Activated CD8-positive, alpha-beta T cell treated with anti-CD3 and anti-CD28 coated beads, Interleukin-2, amount 10 ng/mL, durations not matched to agents 7 days and 5 days (primary cell): ENCODE results near the gene ELMO1. TPM values are rescaled to one million over a fixed set of nuclear protein-coding genes. Genes with fewer than 3 reads are reported as not detected.

Experiments used
- ATAC-seq: fragments of 150-1000 bp; cut with Tn5 transposase; one replicate; pipeline ENCODE4 v1.10.0; 2021; ENCODE audit warnings: moderate library complexity
- CTCF ChIA-PET: fragments of 350-600 bp; sonication (Branson Sonifier 250); formaldehyde crosslinking; loops from one replicate; lab custom pipeline; 2021; ENCODE audit warnings: antibody characterized with exemption; lab: Charles Lee
- POLR2A ChIA-PET: fragments of 350-600 bp; sonication (Branson Sonifier 250); formaldehyde crosslinking; loops from one replicate; lab custom pipeline; 2021; ENCODE audit warnings: antibody characterized with exemption; lab: Charles Lee
- DNase-seq: peaks from one replicate; pipeline ENCODE4 v3.0.0-alpha.2; 2020
- H3K27ac Mint-ChIP-seq: one replicate; pipeline ENCODE4 v1.8.0; 2021; ENCODE audit warnings: mild to moderate bottlenecking, mixed read lengths
- H3K27me3 Mint-ChIP-seq: one replicate; pipeline ENCODE4 v1.8.0; 2021; ENCODE audit warnings: low read depth, mixed read lengths
- H3K36me3 Mint-ChIP-seq: one replicate; pipeline ENCODE4 v1.8.0; 2021; ENCODE audit warnings: low read depth, mixed read lengths
- H3K4me1 Mint-ChIP-seq: one replicate; pipeline ENCODE4 v1.8.0; 2021; ENCODE audit warnings: low read depth, mixed read lengths
- H3K4me3 Mint-ChIP-seq: one replicate; pipeline ENCODE4 v1.8.0; 2021; ENCODE audit warnings: mild to moderate bottlenecking, mixed read lengths
- H3K9me3 Mint-ChIP-seq: one replicate; pipeline ENCODE4 v1.8.0; 2022; ENCODE audit warnings: mixed read lengths; ENCODE audit not compliant: insufficient read depth
- total RNA-seq, 2 experiments: library from RNA; stranded (reverse); gene quantifications; one replicate each; pipeline ENCODE4 v1.2.3, GENCODE V29; 2021

ELMO1 gene, protein sequence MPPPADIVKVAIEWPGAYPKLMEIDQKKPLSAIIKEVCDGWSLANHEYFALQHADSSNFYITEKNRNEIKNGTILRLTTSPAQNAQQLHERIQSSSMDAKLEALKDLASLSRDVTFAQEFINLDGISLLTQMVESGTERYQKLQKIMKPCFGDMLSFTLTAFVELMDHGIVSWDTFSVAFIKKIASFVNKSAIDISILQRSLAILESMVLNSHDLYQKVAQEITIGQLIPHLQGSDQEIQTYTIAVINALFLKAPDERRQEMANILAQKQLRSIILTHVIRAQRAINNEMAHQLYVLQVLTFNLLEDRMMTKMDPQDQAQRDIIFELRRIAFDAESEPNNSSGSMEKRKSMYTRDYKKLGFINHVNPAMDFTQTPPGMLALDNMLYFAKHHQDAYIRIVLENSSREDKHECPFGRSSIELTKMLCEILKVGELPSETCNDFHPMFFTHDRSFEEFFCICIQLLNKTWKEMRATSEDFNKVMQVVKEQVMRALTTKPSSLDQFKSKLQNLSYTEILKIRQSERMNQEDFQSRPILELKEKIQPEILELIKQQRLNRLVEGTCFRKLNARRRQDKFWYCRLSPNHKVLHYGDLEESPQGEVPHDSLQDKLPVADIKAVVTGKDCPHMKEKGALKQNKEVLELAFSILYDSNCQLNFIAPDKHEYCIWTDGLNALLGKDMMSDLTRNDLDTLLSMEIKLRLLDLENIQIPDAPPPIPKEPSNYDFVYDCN
- 10 to 100 TPM; 64.0 to 68.5 TPM for total RNA-seq

- CTCF ChIA-PET = interaction anchor here (0.7 to 3.6 kb wide), 21 partner anchors 9 to 244 kb away, joined by 3 to 28 read pairs (median 5); no protein-coding TSS in a partner anchor
- POLR2A ChIA-PET = interaction anchor here (0.6 to 3.3 kb wide), 10 partner anchors 9 to 667 kb away, joined by 3 to 22 read pairs (median 3); no protein-coding TSS in a partner anchor
- ATAC-seq (peak; percentile 93), DNase-seq (peak; percentile 89)
- peak within 1 kb of the TSS; percentile 90 for H3K27ac Mint-ChIP-seq
- peaks cover 7% of the 10 kb centered on the region for H3K36me3 Mint-ChIP-seq
- peaks cover 3% of the 10 kb centered on the region for H3K27me3 Mint-ChIP-seq
- H3K4me1 Mint-ChIP-seq = peaks cover 51% of the 10 kb centered on the region
- H3K4me3 Mint-ChIP-seq = peak within 1 kb of the TSS; percentile 87
- H3K9me3 Mint-ChIP-seq = no peaks in the 10 kb centered on the region
These were observed at the start of gene ELMO1 for GRCh38 chr7:37448636-37449361. Gene ELMO1 (minus strand): TSS chr7:37448864. CDS start chr7:37342690, 106,174 bp downstream.

DNA sequence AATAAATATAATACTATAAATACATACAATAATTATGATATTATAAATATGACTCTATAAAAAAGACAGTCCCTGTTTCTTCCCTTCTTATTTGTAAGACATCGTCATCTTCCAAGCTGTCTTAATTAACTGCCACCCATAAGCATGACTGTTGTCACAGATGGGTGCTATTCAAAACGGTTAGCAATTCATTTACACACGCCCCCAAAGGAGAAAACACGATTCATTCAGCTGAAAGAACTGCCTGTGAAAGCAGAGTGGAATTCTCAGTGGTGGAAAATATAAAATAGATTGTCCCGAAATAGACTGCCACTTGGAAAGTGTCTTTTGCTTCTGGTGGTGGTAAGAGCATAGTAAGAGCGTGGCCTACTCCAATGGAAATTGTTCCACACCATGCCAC lies 48.9 kb upstream of the ELMO1 start:
- no peak overlapping the region for H3K27ac Mint-ChIP-seq
- CTCF ChIA-PET = interaction anchor here (0.9 to 1.2 kb wide), 2 partner anchors 143 to 144 kb away, joined by 3 to 5 read pairs; no protein-coding TSS in a partner anchor
- no peaks in the 10 kb centered on the region for H3K9me3 Mint-ChIP-seq
- no peaks in the 10 kb centered on the region for H3K36me3 Mint-ChIP-seq
- no peak for ATAC-seq
- H3K27me3 Mint-ChIP-seq = peaks cover 4% of the 10 kb centered on the region
- no peak overlapping the region for H3K4me3 Mint-ChIP-seq
- DNase-seq = no peak
- H3K4me1 Mint-ChIP-seq = peaks cover 5% of the 10 kb centered on the region
- POLR2A ChIA-PET = no interaction called here

DNA sequence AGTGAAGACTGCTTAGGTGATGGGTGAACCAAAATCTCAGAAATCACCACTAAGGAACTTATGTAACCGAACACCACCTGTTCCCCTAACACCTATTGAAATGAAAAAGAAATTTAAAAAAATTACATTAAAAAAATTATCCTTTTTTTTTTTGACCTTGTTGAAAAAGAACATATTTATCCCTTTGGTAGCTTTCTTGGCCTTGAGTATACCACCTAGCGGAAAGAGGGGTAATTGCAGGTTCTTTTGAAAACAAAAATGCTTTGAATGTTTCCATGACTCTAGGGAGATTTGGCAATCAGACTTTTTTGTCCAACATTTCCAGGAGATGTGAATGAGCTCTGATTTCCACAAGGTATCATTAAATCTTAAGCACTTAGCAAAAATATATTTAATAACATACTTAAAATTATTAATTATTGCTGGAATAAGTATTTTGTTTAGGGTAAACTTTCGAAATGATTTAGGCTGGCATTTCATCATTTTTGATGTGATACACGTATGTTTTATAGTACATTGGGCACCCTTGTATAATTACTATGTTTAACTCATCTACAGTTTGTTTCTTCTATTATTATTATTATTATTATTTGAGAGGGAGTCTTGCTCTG lies 47.0 kb upstream of the ELMO1 start:
- POLR2A ChIA-PET = interaction anchor here (0.5 to 1.1 kb wide), 2 partner anchors 47 to 83 kb away, joined by 3 to 4 read pairs; partner anchors contain the start of gene ELMO1
- Mint-ChIP-seq H3K27me3 (no peaks in the 10 kb centered on the region), H3K36me3 (no peaks in the 10 kb centered on the region), H3K9me3 (no peaks in the 10 kb centered on the region), H3K4me3 (no peak overlapping the region), H3K27ac (no peak overlapping the region), H3K4me1 (peaks cover 5% of the 10 kb centered on the region)
- CTCF ChIA-PET = interaction anchor here (0.9 to 3.0 kb wide), 21 partner anchors 9 to 408 kb away, joined by 3 to 31 read pairs (median 4); no protein-coding TSS in a partner anchor
- DNase-seq = no peak
- no peak for ATAC-seq

GRCh38 chr7:37494926-37495325 lies 46.3 kb upstream of the ELMO1 start:
- Mint-ChIP-seq H3K27me3 (peaks cover 3% of the 10 kb centered on the region), H3K4me3 (no peak overlapping the region), H3K4me1 (peaks cover 5% of the 10 kb centered on the region), H3K9me3 (no peaks in the 10 kb centered on the region), H3K36me3 (no peaks in the 10 kb centered on the region), H3K27ac (no peak overlapping the region)
- CTCF ChIA-PET = interaction anchor here (0.9 to 3.0 kb wide), 21 partner anchors 9 to 408 kb away, joined by 3 to 31 read pairs (median 4); no protein-coding TSS in a partner anchor
- ATAC-seq (no peak), DNase-seq (no peak)
- POLR2A ChIA-PET = interaction anchor here (0.5 to 1.1 kb wide), 2 partner anchors 46 to 82 kb away, joined by 3 to 4 read pairs; partner anchors contain the start of gene ELMO1

DNA sequence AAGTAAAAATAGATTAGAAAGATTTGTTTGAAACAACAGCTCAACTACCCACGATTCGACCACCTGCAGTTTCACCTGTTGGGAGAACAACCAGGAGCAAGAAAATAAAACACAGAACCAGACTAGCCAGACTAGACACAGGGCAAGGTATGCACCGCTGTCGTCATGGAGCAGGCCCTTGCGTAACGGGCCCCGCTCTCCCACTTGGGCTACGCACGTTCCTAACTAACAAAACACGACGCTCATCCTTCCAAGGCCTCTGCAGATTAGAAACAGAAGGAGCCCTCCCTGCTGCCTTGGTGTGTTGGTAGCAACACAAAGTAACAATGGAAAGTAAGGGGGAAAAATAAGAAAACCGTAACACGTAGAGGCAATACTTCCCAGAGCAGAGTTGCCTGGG lies 45.1 kb upstream of the ELMO1 start:
- Mint-ChIP-seq H3K4me1 (peaks cover 5% of the 10 kb centered on the region), H3K27me3 (peaks cover 3% of the 10 kb centered on the region), H3K4me3 (no peak overlapping the region), H3K36me3 (no peaks in the 10 kb centered on the region), H3K9me3 (peaks cover 3% of the 10 kb centered on the region), H3K27ac (no peak overlapping the region)
- ATAC-seq (no peak), DNase-seq (no peak)
- ChIA-PET CTCF (interaction anchor here (1.8 to 2.8 kb wide), 2 partner anchors 15 to 208 kb away, joined by 6 to 9 read pairs; no protein-coding TSS in a partner anchor), POLR2A (no interaction called here)

GRCh38 chr7:37493123-37493522 lies 44.5 kb upstream of the ELMO1 start:
- POLR2A ChIA-PET = interaction anchor here (0.6 kb wide), 1 partner anchor 95 kb away, joined by 3 read pairs; no protein-coding TSS in a partner anchor
- Mint-ChIP-seq H3K9me3 (peaks cover 10% of the 10 kb centered on the region), H3K4me1 (peaks cover 9% of the 10 kb centered on the region), H3K36me3 (peaks cover 4% of the 10 kb centered on the region), H3K27ac (no peak overlapping the region), H3K27me3 (peaks cover 3% of the 10 kb centered on the region), H3K4me3 (no peak overlapping the region)
- no peak for DNase-seq
- CTCF ChIA-PET = interaction anchor here (2.8 kb wide), 1 partner anchor 16 kb away, joined by 9 read pairs; no protein-coding TSS in a partner anchor
- no peak for ATAC-seq

GRCh38 chr7:37491919-37492694 lies 43.4 kb upstream of the ELMO1 start:
- DNase-seq (no peak), ATAC-seq (no peak)
- Mint-ChIP-seq H3K4me3 (no peak overlapping the region), H3K9me3 (peaks cover 15% of the 10 kb centered on the region), H3K4me1 (peaks cover 10% of the 10 kb centered on the region), H3K36me3 (peaks cover 8% of the 10 kb centered on the region), H3K27ac (no peak overlapping the region), H3K27me3 (peaks cover 3% of the 10 kb centered on the region)
- POLR2A ChIA-PET = no interaction called here
- CTCF ChIA-PET = interaction anchor here (1.7 to 2.8 kb wide), 2 partner anchors 17 to 42 kb away, joined by 5 to 9 read pairs; no protein-coding TSS in a partner anchor

DNA sequence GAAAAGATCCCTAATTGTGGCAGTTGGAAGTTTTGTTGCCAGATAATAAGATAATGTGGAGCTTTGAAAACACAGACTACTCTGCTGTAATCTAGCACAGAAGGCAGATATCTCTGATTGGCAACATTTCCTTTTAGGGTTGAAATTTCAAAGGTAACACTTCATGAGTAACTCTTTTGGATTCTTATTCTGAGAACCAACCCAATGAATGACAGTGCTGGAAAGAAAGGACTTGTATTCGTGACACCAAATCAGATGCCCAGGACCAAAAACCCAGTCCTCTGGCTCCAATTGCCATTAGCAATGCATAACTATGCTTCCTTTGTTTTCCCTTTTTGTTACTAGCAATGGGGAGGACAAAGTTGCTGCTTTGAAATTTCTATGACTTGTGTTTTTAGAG lies 41.0 kb upstream of the ELMO1 start:
- Mint-ChIP-seq H3K4me3 (no peak overlapping the region), H3K9me3 (peaks cover 15% of the 10 kb centered on the region), H3K27ac (no peak overlapping the region), H3K4me1 (peaks cover 5% of the 10 kb centered on the region), H3K36me3 (peaks cover 9% of the 10 kb centered on the region), H3K27me3 (peaks cover 3% of the 10 kb centered on the region)
- ATAC-seq (no peak), DNase-seq (no peak)
- POLR2A ChIA-PET = no interaction called here
- CTCF ChIA-PET = no interaction called here

DNA sequence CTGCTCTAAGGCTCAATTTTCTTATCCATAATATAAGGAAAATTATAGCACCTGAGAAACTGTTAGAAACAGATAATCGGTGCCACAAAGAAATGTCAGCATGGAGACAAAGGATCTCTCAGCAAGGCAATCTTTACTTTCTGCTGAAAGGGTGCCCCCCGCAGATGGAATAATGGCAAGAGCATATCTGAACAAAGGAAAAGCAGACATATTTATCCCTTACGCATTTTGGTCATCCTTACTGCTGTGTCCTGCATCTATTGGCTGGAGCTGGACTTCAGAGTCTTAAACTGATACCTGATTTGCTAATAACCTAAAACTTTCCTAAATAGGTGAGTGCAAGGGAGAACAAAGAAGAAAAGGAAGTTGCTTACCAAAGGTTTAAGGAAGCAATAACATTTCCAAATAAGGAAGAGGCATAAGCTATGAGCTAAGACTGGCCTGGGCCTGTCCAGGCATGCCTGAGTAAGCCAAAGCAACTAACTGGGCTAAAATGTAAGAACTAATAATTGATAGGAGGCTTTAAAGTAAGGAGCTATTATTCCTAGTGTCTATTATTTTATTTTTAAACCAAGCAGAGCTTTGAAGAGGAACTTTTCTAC lies 39.6 kb upstream of the ELMO1 start:
- ATAC-seq (no peak), DNase-seq (no peak)
- Mint-ChIP-seq H3K27ac (peak overlapping the region; percentile 60), H3K4me3 (no peak overlapping the region), H3K9me3 (peaks cover 15% of the 10 kb centered on the region), H3K27me3 (peaks cover 3% of the 10 kb centered on the region), H3K4me1 (peaks cover 5% of the 10 kb centered on the region), H3K36me3 (peaks cover 9% of the 10 kb centered on the region)
- ChIA-PET CTCF (interaction anchor here (1.1 kb wide), 1 partner anchor 204 kb away, joined by 4 read pairs; no protein-coding TSS in a partner anchor), POLR2A (no interaction called here)
